HG03520 (cell line): ENCODE data around the gene GPD2.
A peak's percentile ranks its signal among the peaks of the same experiment; 100 is the strongest.
"Not testable (repeated sequence)": the region's sequence is repeated elsewhere in the genome, so short reads cannot be mapped to it uniquely, and the experiment has no call there.

Experiments
- ATAC-seq: cut with Tn5 transposase; IDR thresholded peaks from one replicate; pipeline ENCODE4 v1.9.1; 2021; ENCODE audit warnings: mild to moderate bottlenecking, moderate library complexity; ENCODE audit not compliant: unreplicated experiment

Gene GPD2

DNA sequence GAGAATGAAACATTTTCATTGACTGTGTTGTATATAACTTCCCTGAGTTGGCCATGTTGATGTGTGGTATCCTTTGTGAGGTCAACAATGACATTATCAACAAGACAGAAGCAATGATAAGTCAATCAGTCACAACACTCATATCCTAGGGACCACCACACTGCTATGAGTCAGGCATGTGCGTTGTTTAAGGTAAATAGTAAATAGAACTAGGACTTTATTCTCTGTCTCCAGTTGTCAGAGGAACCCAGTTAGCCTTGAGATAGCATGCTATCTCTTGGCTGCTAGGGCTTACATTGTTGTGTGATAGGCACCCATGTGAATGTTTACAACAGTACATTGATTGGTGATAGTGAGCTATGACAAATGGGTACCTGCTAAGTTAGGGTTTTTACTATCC is 37.3 kb downstream of the GPD2 start:
- ATAC-seq = no peak

DNA sequence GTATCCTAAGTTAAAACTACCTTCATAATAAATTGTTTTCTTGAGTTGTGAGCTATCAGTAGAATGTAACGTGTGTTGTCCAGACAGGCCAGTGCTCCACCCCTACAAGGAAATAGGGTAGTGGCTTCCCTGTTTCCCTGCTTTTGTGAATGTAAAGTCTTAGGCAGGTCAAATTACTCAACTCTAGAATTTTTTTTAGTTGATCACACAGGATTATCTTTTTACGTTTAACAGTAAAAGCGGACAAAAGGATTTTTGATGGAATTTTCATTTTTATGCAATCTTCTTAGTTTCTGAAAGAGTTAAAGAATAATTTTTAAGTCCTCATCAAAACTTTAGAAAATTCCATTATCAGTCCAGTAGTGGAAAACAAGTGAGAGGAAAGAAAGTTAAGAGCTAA is 38.2 kb downstream of the GPD2 start:
- no peak for ATAC-seq

DNA sequence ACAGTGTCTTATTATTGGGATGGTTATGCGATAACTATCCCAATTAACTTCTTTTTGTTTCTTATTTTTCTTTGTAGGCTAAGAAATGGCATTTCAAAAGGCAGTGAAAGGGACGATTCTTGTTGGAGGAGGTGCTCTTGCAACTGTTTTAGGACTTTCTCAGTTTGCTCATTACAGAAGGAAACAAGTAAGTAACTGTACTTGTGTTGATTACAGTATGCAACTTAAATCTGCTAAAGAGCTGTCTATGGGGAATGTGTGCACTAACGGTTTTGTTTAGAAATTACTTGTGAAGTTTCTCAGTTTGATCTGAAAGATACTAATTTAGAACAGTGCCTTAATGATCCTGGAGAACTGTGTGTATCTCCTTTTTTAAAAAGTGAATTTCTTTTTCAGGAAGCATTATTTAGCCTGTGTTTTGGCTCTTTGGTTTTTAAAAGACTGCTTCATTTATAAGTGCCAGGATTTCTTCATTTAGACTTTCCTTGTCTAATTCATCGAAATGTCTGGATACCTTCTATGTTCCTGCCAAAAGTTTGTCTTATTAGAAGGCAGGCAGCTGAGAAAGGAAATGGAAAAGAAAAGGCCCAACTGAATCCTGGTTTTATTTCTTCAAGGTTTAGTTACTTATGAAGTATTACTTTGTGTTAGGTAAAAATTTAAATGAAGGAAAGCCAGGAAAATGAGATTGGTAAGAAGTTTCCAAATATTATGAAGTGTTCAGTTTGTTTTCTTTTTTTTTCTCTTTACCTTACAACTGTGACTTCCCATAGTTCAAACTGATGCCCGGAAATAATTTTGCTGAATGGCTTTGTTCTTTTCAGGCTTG is 40.1 kb downstream of the GPD2 start:
- ATAC-seq = peak; percentile 45

DNA sequence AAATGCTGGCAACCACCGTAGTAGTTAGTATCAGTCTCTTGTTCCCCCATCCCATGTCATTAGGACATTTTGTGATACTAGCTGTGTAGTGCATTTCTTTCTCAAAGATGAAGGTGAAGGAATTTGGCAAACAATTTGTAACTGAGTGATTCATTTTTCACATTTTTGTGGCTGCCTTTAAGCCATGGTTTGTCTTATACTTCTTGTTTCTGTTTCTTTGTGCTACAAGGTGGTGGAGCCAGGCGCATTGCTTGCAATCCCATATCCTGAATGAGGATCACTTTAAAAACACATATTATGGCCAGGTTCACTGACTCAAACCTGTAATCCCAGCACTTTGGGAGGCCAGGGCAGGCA is 40.6 kb downstream of the GPD2 start:
- peak; percentile 64 for ATAC-seq

DNA sequence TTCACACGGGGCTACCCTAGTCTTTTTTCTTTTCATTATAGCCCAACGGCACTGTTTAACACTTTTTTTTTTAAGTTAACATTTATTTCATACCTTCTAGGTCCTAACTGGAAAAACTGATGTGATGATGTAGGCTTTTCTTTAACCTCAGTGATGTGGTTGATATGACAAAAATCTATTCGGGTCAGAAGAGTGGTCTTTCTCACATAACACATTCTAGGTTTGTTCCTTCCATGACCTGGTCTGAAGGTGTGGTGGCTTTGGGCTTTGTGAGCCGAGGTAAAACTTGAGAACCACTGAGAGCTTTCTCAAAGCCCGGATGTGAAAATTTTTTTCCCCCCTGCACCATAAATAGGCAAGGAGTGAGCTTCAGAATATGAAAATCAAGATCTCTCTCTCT is 44.2 kb downstream of the GPD2 start:
- ATAC-seq = no peak

DNA sequence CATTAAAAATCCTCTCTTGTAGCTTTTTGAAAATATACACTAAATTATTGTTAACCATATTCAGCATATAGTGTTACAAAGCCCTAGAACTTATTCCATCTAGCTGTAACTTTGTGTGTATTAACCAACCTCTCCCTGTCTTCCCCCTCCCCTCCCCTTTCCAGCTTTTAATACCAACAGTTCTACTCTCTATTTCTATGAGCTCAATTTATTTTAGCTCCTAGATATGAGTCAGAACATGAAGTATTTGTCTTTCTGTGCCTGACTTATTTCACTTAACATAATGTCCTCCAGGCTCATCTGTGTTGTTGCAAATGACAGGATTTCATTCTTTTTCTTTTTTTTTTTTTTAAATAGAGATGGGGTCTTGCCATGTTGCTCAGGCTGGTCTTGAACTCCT is 45.1 kb downstream of the GPD2 start:
- no peak for ATAC-seq

DNA sequence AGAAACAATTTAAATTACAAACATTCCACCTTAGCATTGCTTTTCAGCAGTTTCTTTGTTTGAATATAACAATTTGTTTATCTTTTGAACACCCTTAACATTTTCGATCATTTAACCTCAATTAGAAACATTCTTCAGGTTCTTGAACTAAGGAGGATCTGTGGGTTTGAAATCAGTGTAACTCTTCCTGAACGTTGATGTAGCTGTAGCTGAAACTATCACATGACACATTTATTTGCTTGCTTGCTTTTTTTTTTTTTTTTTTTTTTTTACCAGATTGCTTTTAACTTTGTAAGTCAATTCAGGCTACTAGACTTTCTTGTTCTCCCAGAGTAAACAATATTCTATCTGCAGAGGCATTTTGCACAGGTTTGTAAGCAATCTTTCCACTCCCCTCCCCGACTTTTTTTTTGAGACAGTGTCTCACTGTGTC is 47.6 kb downstream of the GPD2 start:
- ATAC-seq = no peak

DNA sequence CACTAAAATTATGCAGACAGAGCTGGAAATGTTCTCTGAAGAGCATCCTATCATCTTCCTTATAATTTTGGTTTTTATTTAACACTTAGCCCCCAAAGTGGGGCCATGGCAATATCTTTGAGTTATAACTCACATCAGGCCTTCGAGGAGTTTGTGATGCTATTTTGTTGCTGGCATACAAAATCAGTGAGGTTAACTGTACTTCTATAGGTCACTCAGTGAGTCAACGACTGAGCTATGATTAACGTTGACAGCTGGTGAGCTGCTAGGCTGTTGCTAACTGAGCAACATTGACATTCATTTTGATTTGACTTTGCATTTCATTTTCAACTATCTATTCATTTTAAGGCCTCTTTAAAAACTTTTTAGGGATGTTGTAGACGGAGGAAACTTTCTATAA is 50.0 kb downstream of the GPD2 start:
- ATAC-seq = no peak

DNA sequence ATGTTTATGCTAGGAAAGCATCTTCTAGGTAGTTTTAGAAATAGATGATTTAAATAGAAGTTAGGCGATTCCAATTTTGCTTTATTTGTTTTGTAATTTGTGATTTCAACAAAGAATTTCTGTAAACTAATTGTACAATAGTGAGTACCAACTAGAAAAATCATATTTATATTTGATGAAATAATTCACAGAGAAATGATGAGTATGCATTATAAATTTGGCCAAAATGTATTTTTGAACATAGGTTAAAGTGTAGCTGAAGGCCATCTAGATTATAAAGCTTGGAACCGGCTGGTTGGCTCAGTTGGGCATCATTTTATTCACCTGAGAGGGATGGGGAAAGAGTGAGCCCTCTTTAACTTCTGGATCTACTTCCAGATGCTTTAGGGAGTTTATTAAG is 50.4 kb downstream of the GPD2 start:
- ATAC-seq = no peak

DNA sequence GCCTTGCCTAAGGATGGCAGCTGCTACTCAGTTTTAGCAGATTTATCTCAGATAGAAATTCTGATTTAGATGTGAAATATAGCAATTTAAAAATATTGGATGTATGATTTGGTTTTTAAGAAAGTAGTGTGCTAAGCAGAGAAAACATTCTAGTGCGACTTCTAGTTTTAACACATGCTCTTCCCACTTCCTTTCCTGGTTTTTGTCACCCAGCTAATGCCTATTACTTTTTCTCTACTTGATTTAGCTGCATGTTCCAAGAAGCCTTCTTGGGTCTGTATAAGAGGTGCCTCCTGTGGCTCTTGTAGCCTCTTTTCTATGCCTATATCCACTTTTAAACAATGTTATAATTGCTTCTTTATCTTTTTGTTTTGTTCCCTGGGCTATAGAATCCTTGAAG is 53.0 kb downstream of the GPD2 start:
- no peak for ATAC-seq

DNA sequence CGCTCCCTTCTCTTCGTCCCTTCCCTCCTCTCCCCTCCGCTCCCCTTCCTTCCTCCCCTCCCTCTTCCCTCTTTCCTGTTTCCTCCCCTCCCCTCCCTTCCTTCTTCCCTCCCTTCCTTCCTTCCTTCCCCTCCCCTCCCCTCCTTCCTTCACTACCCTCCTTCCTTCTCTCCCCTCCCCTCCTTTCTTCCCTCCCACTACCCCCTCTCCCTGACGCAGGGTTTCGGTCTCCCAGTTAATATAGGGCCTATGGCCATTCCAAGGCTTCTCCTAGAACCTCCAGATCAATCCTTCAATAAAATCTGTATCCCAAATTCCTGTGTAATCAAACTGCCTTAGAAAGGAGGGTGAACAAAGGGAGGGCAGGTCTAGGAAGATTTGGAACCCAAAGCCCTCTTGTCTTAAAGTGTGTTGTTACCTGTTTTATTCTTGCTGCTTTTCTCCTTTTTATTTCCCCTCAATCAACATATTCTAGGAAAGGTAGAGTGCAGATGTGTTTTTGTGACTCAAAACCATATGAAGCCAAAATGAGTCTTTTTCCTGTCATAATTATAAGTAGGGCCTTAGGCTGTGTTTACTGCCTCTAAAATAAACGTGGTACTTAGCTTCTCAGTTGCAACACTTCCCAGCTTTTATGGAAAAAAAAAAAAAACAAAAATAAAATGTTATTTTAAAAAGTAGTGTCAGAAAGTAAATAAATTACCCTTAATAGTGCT is 53.7 kb downstream of the GPD2 start:
- no peak for ATAC-seq

DNA sequence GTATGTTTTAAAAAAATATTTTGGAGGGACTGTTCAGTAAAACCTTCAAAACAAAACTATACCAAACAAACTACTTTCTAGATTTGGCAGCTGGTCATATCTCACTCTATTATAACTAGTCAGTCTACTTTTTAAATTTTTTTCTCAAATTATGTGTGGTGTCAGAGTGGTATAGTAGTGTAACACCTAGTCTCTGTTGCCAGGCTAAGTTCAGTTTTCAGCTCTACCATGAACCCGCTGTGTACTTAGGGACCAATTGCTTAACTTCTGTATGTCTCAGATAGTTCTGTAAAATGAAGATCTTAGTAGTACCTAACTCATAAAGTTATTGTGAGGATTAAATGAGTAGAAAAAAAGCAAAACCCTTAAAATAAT is 54.3 kb downstream of the GPD2 start:
- no peak for ATAC-seq

DNA sequence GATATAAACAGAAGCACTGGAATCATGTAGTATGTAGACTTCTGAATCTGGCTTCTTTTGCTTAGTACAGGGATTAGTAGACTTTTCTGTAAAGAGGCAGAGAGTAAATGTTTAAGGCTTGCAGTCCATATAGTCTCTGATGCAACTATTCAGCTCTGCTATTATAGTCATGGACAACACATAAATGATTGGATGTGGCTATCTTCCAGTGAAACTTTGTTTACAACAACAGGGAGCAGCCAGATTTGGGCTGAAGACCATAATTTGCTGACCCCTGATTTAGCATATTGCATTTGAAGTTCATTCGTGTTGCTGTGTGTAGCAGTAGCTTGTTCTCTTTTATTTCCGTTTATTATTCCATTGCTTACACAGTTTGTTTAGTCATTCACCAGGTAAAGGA is 55.0 kb downstream of the GPD2 start:
- no peak for ATAC-seq

DNA sequence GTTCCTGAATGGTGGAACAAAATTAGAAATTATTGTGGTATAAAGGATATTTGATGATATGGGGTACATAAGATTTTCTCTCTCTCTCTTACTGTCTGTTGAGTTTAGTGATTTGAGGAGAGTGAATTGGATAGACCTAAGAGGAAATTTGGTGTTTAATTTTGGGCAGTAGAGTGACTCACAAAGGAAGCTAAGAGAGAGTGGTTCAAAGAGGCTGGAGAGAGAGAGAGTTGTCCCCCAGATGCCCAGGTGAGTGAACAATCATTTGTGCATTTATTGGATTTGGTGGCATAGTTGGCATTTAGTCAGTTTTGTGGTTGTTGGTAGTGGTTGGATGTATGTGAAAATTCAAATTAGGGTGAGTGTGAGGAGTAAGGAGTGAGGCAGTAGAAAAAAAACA is 56.8 kb downstream of the GPD2 start:
- ATAC-seq = no peak

DNA sequence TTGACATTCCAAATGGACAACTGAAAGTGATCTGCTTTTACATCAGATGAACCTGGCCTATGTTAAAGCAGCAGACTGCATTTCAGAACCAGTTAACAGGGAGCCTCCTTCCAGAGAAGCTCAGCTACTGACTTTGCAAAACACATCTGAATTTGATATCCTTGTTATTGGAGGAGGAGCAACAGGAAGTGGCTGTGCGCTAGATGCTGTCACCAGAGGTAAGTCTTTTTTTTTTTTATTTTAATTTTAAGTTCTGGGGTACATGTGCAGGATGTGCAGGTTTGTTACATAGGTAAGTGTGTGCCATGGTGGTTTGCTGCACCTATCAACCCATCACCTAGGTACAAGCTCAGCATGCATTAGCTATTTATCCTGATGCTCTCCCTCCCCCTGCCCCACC is 59.8 kb downstream of the GPD2 start:
- not testable (repeated sequence) for ATAC-seq

DNA sequence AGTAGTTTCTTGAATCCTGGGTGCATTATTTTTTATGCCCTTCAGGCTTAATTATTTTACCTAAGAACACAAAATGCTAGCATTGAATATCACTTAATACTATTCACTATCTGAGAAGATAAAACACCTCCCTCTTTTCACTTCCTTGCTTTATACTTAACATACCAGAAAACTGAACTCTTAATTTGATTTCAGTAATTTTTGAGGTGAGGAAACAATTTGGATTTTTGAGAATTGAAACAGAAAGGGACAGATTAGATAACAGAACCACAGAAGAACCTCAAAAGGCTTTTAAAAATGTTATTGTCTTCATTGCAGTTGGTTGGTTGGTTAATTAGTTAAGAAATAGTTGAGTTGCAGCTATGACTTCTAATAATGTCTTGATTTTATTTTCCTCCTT is 69.5 kb downstream of the GPD2 start:
- peak; percentile 55 for ATAC-seq

DNA sequence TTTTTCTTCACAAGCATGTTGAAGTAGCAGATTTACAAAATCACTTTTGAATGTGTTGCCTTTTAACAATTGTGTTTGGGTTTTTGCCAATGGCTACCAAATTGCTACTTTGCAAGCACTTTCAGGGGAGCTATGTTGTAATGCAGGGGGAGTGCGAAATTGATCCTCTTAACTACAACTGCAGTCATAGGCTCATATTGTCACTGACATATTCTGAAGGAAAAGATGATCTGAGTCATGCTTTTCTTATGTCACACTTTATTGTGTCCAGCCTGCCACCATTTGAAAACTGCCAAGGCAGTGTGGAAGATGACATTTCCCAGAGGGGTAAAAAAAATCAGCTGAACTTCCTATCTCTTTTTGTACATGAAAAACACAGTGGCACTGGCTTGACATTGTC is 74.9 kb downstream of the GPD2 start:
- no peak for ATAC-seq

DNA sequence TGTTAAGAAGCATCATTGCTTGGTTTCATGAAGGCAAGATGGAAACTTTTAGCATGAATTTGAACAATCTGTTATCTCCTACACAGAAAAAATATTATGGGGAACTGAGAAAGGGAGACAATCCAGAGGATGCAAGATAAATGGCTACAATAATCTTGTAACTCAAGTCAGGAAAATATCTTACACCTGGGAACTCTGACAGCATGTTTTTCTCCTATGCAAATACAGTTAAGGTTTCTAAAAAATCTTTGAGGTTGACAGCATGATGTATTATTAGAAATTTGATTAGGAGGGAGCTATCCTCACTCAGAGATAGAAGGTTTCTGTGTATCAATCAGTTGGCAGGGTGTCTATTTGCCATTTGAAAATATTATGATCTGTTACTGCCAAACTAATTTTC is 75.6 kb downstream of the GPD2 start:
- no peak for ATAC-seq

DNA sequence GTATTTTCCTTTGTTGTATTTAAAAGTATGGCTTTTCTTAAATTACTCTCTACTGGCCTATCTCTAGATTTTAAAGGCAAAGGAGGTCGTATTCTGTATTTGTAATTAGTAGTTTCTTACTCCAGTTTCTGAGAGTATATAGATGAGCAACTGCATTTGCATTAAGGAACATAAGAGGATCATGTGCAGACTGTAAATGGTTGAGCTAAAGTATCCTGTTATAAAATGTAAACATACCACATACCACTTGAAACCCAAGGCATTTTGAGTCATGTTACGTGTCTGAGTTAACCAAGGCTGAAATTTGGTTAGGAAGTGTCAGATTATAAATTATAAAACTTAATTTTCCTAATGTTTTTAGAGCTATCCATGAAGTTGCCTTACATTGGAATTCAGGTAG is 76.3 kb downstream of the GPD2 start:
- ATAC-seq = no peak

DNA sequence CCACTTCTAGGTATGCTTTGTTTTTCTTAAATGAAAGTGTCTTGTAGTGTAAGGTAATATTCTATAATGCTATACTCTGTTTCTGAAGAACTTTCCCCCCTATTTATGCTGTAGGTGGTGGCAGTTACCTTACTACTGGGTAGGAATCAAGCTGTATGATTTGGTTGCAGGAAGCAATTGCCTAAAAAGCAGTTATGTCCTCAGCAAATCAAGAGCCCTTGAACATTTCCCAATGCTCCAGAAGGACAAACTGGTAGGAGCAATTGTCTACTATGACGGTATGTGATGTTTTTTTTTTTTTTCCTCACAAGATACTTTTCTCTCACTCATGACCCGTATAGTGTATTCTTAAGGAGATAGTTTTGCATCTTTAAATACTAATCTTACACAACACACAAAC is 77.0 kb downstream of the GPD2 start:
- ATAC-seq = no peak

DNA sequence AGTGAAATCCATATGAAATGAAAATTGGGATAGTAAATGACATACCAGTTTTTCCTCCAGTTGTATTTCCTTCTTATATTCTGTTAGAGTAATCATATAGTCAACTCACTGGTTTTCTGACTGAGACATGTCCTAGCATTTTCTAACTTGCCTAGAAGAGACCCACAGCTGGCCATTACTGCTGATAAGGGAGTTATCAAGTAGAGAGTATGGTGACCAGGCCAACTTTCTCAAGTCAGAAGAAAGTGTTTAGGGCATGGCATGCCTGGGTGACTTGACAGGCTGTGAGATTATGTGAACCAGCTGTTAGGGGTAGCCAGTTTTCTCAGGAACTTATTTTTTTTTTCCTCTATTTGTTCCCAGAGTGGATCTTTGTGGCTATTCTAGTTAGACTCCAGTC is 81.2 kb downstream of the GPD2 start:
- ATAC-seq = no peak

DNA sequence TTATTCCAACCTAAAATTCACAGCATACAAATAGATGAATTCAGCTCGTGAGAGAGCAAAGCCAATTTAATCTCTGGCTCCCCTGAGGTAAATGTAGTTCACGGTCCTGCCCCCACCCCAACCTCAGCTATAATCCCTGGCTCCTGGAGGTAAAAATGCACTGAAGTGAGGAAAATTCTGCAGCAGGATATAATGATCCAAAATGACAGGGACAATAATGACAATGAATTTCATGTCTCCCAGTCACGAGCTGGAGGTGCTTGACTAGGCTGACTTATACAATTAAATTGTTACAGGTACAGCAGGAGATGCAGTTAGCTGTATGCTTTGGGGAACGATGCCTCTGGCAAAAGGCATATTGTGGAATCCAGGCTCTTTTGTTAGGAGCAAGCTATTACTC is 82.0 kb downstream of the GPD2 start:
- no peak for ATAC-seq
